PC-3 (cell line): ENCODE measurements around the gene YPEL1. TPM values are rescaled to one million over a fixed set of nuclear protein-coding genes. Genes with fewer than 3 reads are reported as not detected.

Source experiments
- ATAC-seq: fragments of 200-7000 bp; cut with Tn5 transposase; 2 replicates; pipeline ENCODE4 v1.9.1; 2020; ENCODE audit warnings: mild to moderate bottlenecking, moderate library complexity
- BruUV-seq: library from RNA; stranded (reverse); fragments of 400-500 nt; replicated peaks from 2 replicates; lab custom pipeline; 2021; lab: Mats Ljungman, UMichigan
- CTCF ChIA-PET: fragments of 300-600 bp; sonication (Branson Sonifier 250); formaldehyde crosslinking; loops from one replicate; lab custom pipeline; 2022; ENCODE audit warnings: antibody characterized with exemption; lab: Charles Lee
- POLR2A ChIA-PET: fragments of 300-600 bp; sonication (Branson Sonifier 250); formaldehyde crosslinking; loops from one replicate; lab custom pipeline; 2022; ENCODE audit warnings: antibody characterized with exemption; ENCODE audit not compliant: unreplicated experiment; lab: Charles Lee
- DNase-seq: peaks from one replicate; pipeline ENCODE4 v3.0.0-alpha.2; 2015
- H2AFZ ChIP-seq: fragments of 300-600 bp; sonication (generic); 2 replicates; pipeline ENCODE4 v1.6.0; 2016; ENCODE audit warnings: antibody characterized with exemption, low read length
- H3F3A ChIP-seq: fragments of 300-600 bp; sonication (generic); one replicate; pipeline ENCODE4 v1.6.0; 2017; ENCODE audit warnings: antibody characterized with exemption, low read length, control low read depth, mild to moderate bottlenecking; ENCODE audit not compliant: unreplicated experiment
- H3K27ac ChIP-seq: fragments of 300-600 bp; sonication (generic); 2 replicates; pipeline ENCODE4 v1.5.1; 2016; ENCODE audit warnings: mild to moderate bottlenecking, low read length
- H3K27me3 ChIP-seq: fragments of 300-600 bp; sonication (generic); 2 replicates; pipeline ENCODE4 v1.6.1; 2016; ENCODE audit warnings: low read length, mixed read lengths
- H3K36me3 ChIP-seq: fragments of 300-600 bp; sonication (generic); 2 replicates; pipeline ENCODE4 v1.6.1; 2016; ENCODE audit warnings: low read depth, mixed run types, low read length, mixed read lengths
- H3K4me1 ChIP-seq: fragments of 300-600 bp; sonication (generic); 2 replicates; pipeline ENCODE4 v1.5.1; 2016; ENCODE audit warnings: low read length; ENCODE audit not compliant: insufficient read depth
- H3K4me2 ChIP-seq: fragments of 300-600 bp; sonication (generic); 2 replicates; pipeline ENCODE4 v1.6.0; 2016; ENCODE audit warnings: low read length
- H3K4me3 ChIP-seq: fragments of 300-600 bp; sonication (generic); 2 replicates; pipeline ENCODE4 v1.5.1; 2016; ENCODE audit warnings: mild to moderate bottlenecking, low read length, mixed read lengths
- H3K79me2 ChIP-seq: fragments of 300-600 bp; sonication (generic); 2 replicates; pipeline ENCODE4 v1.6.1; 2017; ENCODE audit warnings: low read length, mixed read lengths
- H3K9ac ChIP-seq: fragments of 300-600 bp; sonication (generic); 2 replicates; pipeline ENCODE4 v1.6.0; 2016; ENCODE audit warnings: mild to moderate bottlenecking, low read length
- H3K9me2 ChIP-seq: fragments of 300-600 bp; sonication (generic); replicated peaks from 2 replicates; pipeline ENCODE4 v1.6.1; 2016; ENCODE audit warnings: mixed run types, low read length, mixed read lengths
- H3K9me3 ChIP-seq: fragments of 300-600 bp; sonication (generic); 2 replicates; pipeline ENCODE4 v1.6.1; 2016; ENCODE audit warnings: low read length, mixed read lengths
- H4K20me1 ChIP-seq: fragments of 300-600 bp; sonication (generic); 2 replicates; pipeline ENCODE4 v1.6.1; 2016; ENCODE audit warnings: low read length, mixed read lengths
- CTCF ChIP-seq: fragments of 300-600 bp; sonication (generic); conservative IDR thresholded peaks from 2 replicates; pipeline ENCODE4 v1.5.1; 2017; ENCODE audit warnings: antibody characterized with exemption, low read depth, mild to moderate bottlenecking, low read length
- EZH2 ChIP-seq: fragments of 300-600 bp; sonication (generic); IDR thresholded peaks from one replicate; pipeline ENCODE4 v1.6.1; 2017; ENCODE audit warnings: antibody characterized with exemption, mild to moderate bottlenecking, low read length; ENCODE audit not compliant: unreplicated experiment
- EZH2phosphoT487 ChIP-seq: fragments of 300-600 bp; sonication (generic); IDR thresholded peaks from 2 replicates; pipeline ENCODE4 v1.6.1; 2018; ENCODE audit warnings: mild to moderate bottlenecking, antibody characterized with exemption, low read length, borderline replicate concordance
- intact Hi-C: fragments of 100-400 bp; cut with micrococcal nuclease; formaldehyde crosslinking; loops from 2 replicates; pipeline ENCODE4 v1.9.0; 2023
- total RNA-seq: library from RNA; depleted of rRNA; stranded (reverse); fragments of >200 nt; gene quantifications from 2 replicates; pipeline ENCODE4 v1.2.3, GENCODE V29; 2014

The YPEL1 gene
- total RNA-seq, 1 experiment from 2014 or later = 3.2 TPM

- intact Hi-C loops = no loop called here
- peaks cover 6% of the 10 kb centered on the region; the same call in 1 of the 2 replicates for H3K36me3 ChIP-seq
- H3K9me2 ChIP-seq = no peaks in the 10 kb centered on the region
- H4K20me1 ChIP-seq = no peaks in the 10 kb centered on the region
- no peak overlapping the region for H3K27ac ChIP-seq
- no peak for DNase-seq
- H2AFZ ChIP-seq = no peak overlapping the region
- H3K4me2 ChIP-seq = no peak overlapping the region
- H3K9me3 ChIP-seq = no peaks in the 10 kb centered on the region
- no peaks in the 10 kb centered on the region for H3F3A ChIP-seq
- H3K79me2 ChIP-seq = no peaks in the 10 kb centered on the region
- no peak overlapping the region for H3K4me3 ChIP-seq
- no peak for ATAC-seq
- H3K27me3 ChIP-seq = no peaks in the 10 kb centered on the region
- no peaks in the 10 kb centered on the region for H3K4me1 ChIP-seq
- TF ChIP-seq EZH2 (no peak), EZH2phosphoT487 (no peak), CTCF (no peak)
- POLR2A ChIA-PET = no interaction called here
- BruUV-seq = no TSS peak
- CTCF ChIA-PET = no interaction called here
- no peak overlapping the region for H3K9ac ChIP-seq
These were observed 32.8 kb upstream of the YPEL1 start for GRCh38 chr22:21768435-21768834.

- no peaks in the 10 kb centered on the region for H3F3A ChIP-seq
- no peak overlapping the region for H3K9ac ChIP-seq
- H3K27ac ChIP-seq = no peak overlapping the region
- H3K9me3 ChIP-seq = no peaks in the 10 kb centered on the region
- H3K4me1 ChIP-seq = no peaks in the 10 kb centered on the region
- no peaks in the 10 kb centered on the region for H4K20me1 ChIP-seq
- no peak overlapping the region for H3K4me3 ChIP-seq
- H2AFZ ChIP-seq = no peak overlapping the region
- H3K27me3 ChIP-seq = no peaks in the 10 kb centered on the region
- H3K9me2 ChIP-seq = no peaks in the 10 kb centered on the region
- TF ChIP-seq CTCF (no peak), EZH2phosphoT487 (no peak), EZH2 (no peak)
- POLR2A ChIA-PET = no interaction called here
- H3K36me3 ChIP-seq = peaks cover 7% of the 10 kb centered on the region
- DNase-seq (no peak), ATAC-seq (no peak)
- BruUV-seq = no TSS peak
- CTCF ChIA-PET = no interaction called here
- no peaks in the 10 kb centered on the region for H3K79me2 ChIP-seq
- intact Hi-C loops = no loop called here
- no peak overlapping the region for H3K4me2 ChIP-seq
These were observed 31.3 kb upstream of the YPEL1 start for GRCh38 chr22:21766691-21767462.

- H4K20me1 ChIP-seq = no peaks in the 10 kb centered on the region
These were observed 30.4 kb upstream of the YPEL1 start for GRCh38 chr22:21765909-21766529.

More at GRCh38 chr22:21765909-21766529, 30.4 kb upstream of the YPEL1 start:
- Histone ChIP-seq H3K4me1 (no peaks in the 10 kb centered on the region), H3K4me2 (no peak overlapping the region), H3K27ac (no peak overlapping the region), H3F3A (no peaks in the 10 kb centered on the region), H3K9me2 (no peaks in the 10 kb centered on the region), H3K4me3 (no peak overlapping the region), H2AFZ (no peak overlapping the region), H3K36me3 (peaks cover 6% of the 10 kb centered on the region), H3K79me2 (no peaks in the 10 kb centered on the region), H3K9me3 (no peaks in the 10 kb centered on the region), H3K27me3 (no peaks in the 10 kb centered on the region), H3K9ac (no peak overlapping the region)
- TF ChIP-seq EZH2phosphoT487 (no peak), CTCF (no peak), EZH2 (no peak)
- no TSS peak for BruUV-seq
- ChIA-PET POLR2A (no interaction called here), CTCF (no interaction called here)
- ATAC-seq (no peak), DNase-seq (no peak)
- intact Hi-C loops = no loop called here
